Measurements from ENCODE around the gene RHBDL2.
"Not testable (repeated sequence)": the region's sequence is repeated elsewhere in the genome, so short reads cannot be mapped to it uniquely, and the experiment has no call there.

The RHBDL2 gene

GRCh38 chr1:38940339-38941047 lies 1.1 kb downstream of the RHBDL2 start:
- Histone ChIP-seq H3K27ac (peak overlapping the region in 6 of 21 experiments; percentile 70 to 80 (median 76)), H3K4me3 (peak overlapping the region in 6 of 7 experiments; percentile 41 to 54 (median 46))

- Histone ChIP-seq H3K4me3 (no peak overlapping the region), H3K27ac (no peak overlapping the region)
Observed at GRCh38 chr1:38938722-38939260, 2.8 kb downstream of the RHBDL2 start.

- Histone ChIP-seq H3K27ac (no peak overlapping the region), H3K4me3 (no peak overlapping the region)
Observed at GRCh38 chr1:38932571-38932970, 9.1 kb downstream of the RHBDL2 start.

GRCh38 chr1:38929476-38929875 lies 12.2 kb downstream of the RHBDL2 start:
- H3K27ac ChIP-seq, result peak overlapping the region in 4 of 21 experiments; percentile 9 to 28 (median 20)
- no peak overlapping the region for H3K4me3 ChIP-seq

- Histone ChIP-seq H3K27ac (peak overlapping the region in 4 of 21 experiments; percentile 9 to 28 (median 20)), H3K4me3 (no peak overlapping the region)
Observed at GRCh38 chr1:38929054-38929453, 12.6 kb downstream of the RHBDL2 start.

GRCh38 chr1:38926091-38926490 lies 15.5 kb downstream of the RHBDL2 start:
- Histone ChIP-seq H3K4me3 (no peak overlapping the region), H3K27ac (no peak overlapping the region)

- no peak overlapping the region for H3K4me3 ChIP-seq
- no peak overlapping the region for H3K27ac ChIP-seq
Observed at GRCh38 chr1:38925391-38925790, 16.2 kb downstream of the RHBDL2 start.

- Histone ChIP-seq H3K4me3 (no peak overlapping the region), H3K27ac (peak overlapping the region in 1 of 21 experiments; percentile 43)
Observed at GRCh38 chr1:38923607-38924006, 18.0 kb downstream of the RHBDL2 start.

GRCh38 chr1:38919130-38919529 lies 22.5 kb downstream of the RHBDL2 start:
- Histone ChIP-seq H3K27ac (no peak overlapping the region), H3K4me3 (no peak overlapping the region)

- H3K27ac ChIP-seq, result no peak overlapping the region
- H3K4me3 ChIP-seq, result no peak overlapping the region
Observed at GRCh38 chr1:38918568-38918967, 23.1 kb downstream of the RHBDL2 start.

- Histone ChIP-seq H3K4me3 (no peak overlapping the region), H3K27ac (no peak overlapping the region)
Observed at GRCh38 chr1:38917772-38918171, 23.9 kb downstream of the RHBDL2 start.

- no peak overlapping the region for H3K27ac ChIP-seq
Observed at GRCh38 chr1:38917337-38917736, 24.3 kb downstream of the RHBDL2 start.

GRCh38 chr1:38915352-38915948 lies 26.2 kb downstream of the RHBDL2 start:
- Histone ChIP-seq H3K27ac (no peak overlapping the region), H3K4me3 (no peak overlapping the region)

More at GRCh38 chr1:38917337-38917736, 24.3 kb downstream of the RHBDL2 start:
- H3K4me3 ChIP-seq, result no peak overlapping the region

GRCh38 chr1:38914908-38915307 lies 26.7 kb downstream of the RHBDL2 start:
- H3K4me3 ChIP-seq, H3K27ac ChIP-seq: not testable (repeated sequence)

- H3K27ac ChIP-seq, result no peak overlapping the region
- no peak overlapping the region for H3K4me3 ChIP-seq
Observed at GRCh38 chr1:38908821-38909220, 32.8 kb downstream of the RHBDL2 start.

GRCh38 chr1:38905985-38906384 lies 35.6 kb downstream of the RHBDL2 start:
- Histone ChIP-seq H3K4me3 (no peak overlapping the region), H3K27ac (no peak overlapping the region)

GRCh38 chr1:38899560-38899959 lies 42.1 kb downstream of the RHBDL2 start:
- H3K27ac ChIP-seq, result no peak overlapping the region
- no peak overlapping the region for H3K4me3 ChIP-seq

GRCh38 chr1:38898653-38899230 lies 42.9 kb downstream of the RHBDL2 start:
- Histone ChIP-seq H3K27ac (no peak overlapping the region), H3K4me3 (no peak overlapping the region)

- no peak overlapping the region for H3K4me3 ChIP-seq
- no peak overlapping the region for H3K27ac ChIP-seq
Observed at GRCh38 chr1:38896169-38896568, 45.5 kb downstream of the RHBDL2 start.

GRCh38 chr1:38892976-38893375 lies 48.7 kb downstream of the RHBDL2 start:
- H3K4me3 ChIP-seq, result no peak overlapping the region
- H3K27ac ChIP-seq, result no peak overlapping the region

- H3K4me3 ChIP-seq, result no peak overlapping the region
- no peak overlapping the region for H3K27ac ChIP-seq
Observed at GRCh38 chr1:38891753-38892152, 49.9 kb downstream of the RHBDL2 start.

Measured in skin epidermis (tissue), 12 donors.